NCI-H748 (cell line): ENCODE results near the gene APBB2.

Source experiments
- DNase-seq: peaks from one replicate; lab custom pipeline; 2025; ENCODE audit not compliant: unreplicated experiment; lab: John Stamatoyannopoulos, UW

The APBB2 gene

DNA sequence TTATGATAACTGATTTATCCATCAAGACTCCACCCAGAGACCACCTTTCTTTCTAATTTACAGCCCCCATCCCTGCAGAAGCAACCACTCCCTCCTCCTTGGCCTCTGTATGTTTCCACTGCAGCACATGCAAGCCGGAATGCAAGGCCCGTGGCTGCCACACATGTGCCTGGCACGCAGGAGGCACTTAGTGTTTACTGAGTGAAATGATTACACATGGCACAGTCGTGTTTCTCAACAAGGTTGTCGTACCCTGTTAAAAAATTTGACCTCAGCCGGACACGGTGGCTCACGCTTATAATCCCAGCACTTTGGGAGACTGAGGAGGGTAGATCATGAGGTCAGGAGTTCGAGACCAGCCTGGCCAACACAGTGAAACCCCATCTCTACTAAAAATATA is 104.3 kb downstream of the APBB2 start:
- DNase-seq = no peak

DNA sequence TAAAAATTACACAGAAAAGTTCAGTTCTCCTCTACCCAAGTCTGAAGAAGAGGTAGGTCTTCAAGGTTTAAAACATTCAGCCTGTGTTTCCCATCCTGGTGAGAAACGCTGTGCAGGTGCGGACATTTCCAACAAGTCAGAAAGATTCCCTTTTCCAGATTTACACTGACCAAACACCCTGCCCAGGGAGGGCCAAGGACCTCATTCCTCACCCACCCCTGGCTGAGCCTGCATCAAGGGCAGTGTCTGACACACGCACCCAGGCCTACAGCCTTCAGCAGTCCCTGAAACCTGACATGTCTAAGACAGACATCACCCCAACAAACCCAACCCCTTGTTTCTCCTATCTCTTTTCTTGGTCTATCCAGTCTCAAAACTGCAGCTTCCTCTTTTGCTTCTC is 105.9 kb downstream of the APBB2 start:
- DNase-seq = no peak

DNA sequence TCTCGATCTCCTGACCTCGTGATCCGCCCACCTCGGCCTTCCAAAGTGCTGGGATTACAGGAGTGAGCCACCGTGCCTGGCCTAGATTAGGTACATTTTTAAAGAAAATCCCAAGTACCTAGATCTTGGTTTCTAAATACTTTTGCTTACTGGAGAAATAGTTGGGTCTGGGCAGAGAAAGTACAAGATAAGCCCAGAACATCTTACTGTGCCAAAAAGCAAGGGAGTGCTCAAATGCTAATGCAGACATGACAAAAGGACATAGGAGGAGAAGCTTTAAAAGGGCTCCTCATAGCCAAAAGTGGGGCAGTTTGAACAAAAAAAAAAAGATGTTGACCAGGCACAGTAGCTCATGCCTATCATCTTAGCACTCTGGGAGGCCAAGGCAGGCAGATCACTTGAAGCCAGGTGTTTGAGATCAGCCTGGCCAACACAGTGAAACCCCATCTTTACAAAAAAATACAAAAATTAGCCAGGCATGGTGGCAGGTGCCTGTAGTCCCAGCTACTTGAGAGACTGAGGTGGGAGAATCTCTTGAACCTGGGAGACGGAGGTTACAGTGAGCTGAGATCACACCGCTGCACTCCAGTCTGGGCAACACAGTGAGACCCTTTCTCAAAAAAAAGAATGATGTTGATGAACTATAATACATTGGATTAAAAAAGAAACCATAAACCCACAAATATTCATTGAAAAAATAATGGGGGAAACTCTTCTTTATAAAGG is 107.5 kb downstream of the APBB2 start:
- no peak for DNase-seq

GRCh38 chr4:41106081-41106480 is 108.3 kb downstream of the APBB2 start:
- no peak for DNase-seq

GRCh38 chr4:41104155-41104554 is 110.2 kb downstream of the APBB2 start:
- DNase-seq = no peak

GRCh38 chr4:41103657-41104056 is 110.7 kb downstream of the APBB2 start:
- no peak for DNase-seq

DNA sequence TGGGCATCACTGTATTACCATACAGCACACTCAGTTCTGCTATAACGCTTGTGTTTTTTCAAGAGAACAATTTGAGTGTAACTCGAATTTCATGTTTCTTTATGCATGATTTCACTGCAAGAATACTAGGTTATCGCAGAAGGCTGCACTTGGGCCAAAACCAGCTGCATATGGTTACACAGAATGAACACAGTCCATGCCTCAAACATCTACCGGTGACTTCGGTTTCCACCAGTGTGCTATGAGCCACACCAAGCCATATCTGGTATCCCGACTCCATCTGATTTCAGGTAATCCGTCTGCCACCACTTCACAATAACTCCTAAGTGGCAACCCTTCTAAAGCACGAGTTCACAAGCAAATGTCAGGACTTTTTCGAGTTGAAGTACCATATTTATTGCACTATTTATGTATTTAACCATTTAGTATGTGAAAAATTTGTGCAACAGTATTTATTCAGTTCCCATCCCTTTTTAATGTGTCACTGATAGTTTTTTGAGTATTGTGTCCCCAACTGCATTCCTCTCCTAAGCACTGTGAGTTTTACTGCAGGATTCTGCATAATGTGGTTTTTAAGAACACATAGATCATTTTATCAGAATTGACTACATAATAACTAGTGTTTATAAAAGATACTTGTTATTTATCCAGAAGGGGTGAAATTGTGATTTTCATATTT is 111.8 kb downstream of the APBB2 start:
- no peak for DNase-seq

DNA sequence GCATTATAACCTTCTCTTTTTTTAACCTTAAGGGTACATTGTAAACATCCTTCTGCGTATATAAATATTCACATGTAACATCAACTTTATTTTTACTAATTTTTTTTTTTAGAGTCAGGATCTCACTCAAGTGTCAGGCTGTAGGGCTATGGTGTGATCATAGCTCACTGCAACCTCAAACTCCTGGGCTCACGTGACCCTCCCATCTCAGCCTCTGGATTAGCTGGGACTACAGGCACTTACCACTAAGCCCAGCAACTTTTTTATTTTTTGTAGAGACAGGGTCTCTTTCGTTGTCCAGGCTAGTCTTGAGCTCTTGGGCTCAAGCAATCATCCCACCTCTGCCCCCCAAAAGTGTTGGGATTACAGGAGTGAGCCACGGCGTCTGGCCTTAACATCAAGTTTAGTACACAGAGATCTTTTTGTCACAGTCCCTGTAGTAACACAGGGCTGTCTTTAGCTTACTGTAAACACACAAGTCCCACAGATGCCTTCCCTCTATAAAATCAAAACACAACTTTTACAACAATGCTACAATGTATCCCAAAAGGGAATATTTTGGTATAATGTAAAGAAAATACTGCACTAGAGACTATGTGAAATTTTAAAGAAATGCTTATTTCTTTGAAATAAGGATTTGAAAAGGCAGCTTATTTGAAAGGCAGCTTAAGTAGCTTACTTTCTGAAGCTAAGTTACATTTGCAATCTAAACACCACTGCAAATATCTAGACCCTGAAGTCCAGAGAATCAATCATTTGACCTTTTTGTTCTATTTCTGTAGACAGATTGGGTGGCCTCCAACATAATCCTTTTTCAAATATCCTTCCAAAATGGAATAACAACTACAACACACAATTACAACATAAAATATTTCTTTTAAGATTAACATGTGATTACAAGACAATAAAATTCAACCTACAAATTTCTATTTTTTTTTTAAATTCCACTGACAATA is 116.0 kb downstream of the APBB2 start:
- DNase-seq = no peak

DNA sequence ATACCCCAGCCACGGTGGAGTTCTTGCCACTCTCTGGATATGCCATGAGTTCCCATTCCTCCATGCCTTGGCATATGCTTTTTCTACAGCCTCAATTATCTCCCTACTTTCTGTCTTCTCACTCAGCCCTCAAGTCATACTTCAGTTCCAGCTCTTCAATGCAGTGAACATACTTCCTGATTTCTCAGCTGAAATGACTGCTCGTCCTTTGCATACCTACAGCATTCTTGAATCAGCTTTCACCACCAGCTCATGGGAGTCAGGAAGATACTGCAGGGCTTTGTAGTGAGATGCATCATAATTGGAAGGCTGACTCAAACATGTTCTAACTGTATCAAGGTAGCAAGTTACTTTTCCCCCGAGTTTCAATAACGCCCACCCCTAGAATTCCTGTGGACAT is 118.4 kb downstream of the APBB2 start:
- no peak for DNase-seq

- DNase-seq = no peak
Observed at GRCh38 chr4:41095192-41095872, 119.0 kb downstream of the APBB2 start.

- DNase-seq = no peak
Observed at GRCh38 chr4:41092128-41092527, 122.2 kb downstream of the APBB2 start.

GRCh38 chr4:41081847-41082246 is 132.5 kb downstream of the APBB2 start:
- no peak for DNase-seq

DNA sequence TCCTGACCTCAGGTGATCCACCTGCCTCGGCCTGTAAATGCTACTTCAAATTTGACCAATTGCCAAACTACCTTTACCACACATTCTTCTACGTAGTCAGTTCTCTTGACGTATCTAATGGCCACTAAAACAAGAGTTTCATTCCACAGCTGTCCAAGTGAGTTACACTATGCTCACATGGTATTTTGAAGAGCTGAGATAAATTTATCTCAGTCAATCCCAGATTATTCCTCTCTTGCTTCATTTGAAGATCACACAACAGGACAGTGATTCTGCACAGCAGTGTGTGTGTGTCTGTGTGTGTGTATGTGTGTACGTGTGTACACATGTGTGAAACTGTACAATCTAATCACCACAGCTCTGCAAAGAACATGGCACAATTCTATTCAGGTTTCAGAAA is 133.4 kb downstream of the APBB2 start:
- DNase-seq = no peak

- DNase-seq = no peak
Observed at GRCh38 chr4:41079881-41080560, 134.3 kb downstream of the APBB2 start.

- no peak for DNase-seq
Observed at GRCh38 chr4:41077628-41078027, 136.7 kb downstream of the APBB2 start.

DNA sequence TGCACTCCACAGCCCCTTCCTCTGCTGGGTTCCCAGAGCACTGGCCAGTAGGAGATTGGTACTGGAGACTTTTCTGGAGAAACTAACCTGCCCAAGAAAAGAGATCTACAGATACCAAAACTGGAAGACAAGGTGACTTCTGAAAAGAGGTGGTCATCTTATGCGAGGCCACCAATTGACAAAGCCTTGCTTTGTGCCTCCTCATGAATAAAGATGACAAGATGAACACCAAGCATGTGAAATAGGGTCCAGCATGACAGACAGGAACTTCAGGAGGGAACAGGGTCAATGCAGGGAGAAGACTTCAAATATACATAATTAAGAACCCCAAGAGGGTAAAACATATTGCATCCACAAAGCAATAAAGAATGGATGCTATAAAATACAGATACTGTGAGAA is 137.9 kb downstream of the APBB2 start:
- no peak for DNase-seq

DNA sequence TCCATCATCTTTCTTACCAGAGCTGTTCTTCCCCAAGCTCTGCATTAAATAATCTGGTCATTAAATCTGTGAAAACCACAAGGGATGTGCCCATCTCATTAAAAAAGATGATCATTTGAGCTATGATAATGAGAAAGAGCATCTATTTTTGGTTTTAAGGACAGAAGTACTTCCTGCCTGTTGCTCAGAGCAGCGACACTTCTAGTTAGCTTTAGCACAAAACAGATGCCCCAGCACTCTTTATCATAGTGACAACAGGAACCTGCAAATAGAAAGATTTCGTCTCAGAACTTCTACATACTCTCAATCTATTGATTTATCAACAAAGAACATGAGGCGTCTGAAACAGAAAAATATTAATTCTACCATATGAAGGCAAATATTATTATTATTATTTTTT is 140.1 kb downstream of the APBB2 start:
- no peak for DNase-seq

DNA sequence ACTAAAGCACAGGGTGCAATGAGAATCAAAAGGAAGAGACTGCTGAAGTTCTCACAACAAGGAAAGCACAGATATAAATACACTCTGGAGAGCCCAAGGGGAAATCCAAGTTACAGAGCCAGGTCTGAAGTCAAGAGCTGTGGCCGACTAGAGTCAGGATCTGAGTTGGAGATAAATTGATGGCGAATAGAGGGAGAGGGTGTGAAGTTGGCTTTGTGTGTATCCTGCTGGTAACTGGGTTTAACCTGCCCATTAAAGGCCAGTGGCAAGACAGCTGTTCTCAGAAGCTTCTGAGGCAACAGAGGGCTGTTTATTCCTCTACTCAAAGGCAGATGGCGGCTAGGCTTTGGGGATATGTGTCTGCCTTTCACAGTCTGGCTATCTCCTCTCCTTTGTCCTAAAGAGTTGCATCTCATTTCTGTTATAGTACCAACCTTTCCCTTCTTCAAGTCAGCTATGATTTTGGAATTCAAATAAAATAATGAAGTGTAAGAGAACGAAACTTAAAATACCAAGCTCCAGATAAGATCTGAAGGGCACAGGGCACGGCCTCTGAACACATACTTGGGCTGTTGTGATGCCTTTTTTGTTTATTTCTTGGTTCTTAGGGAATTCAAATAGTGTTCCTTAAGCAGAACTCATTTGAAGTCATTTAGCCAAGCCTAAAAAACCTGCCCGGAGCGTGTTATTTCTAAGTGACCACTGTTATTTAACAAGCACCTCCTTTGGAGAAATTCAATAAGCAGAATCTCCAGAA is 142.1 kb downstream of the APBB2 start:
- peak; percentile 19 for DNase-seq

DNA sequence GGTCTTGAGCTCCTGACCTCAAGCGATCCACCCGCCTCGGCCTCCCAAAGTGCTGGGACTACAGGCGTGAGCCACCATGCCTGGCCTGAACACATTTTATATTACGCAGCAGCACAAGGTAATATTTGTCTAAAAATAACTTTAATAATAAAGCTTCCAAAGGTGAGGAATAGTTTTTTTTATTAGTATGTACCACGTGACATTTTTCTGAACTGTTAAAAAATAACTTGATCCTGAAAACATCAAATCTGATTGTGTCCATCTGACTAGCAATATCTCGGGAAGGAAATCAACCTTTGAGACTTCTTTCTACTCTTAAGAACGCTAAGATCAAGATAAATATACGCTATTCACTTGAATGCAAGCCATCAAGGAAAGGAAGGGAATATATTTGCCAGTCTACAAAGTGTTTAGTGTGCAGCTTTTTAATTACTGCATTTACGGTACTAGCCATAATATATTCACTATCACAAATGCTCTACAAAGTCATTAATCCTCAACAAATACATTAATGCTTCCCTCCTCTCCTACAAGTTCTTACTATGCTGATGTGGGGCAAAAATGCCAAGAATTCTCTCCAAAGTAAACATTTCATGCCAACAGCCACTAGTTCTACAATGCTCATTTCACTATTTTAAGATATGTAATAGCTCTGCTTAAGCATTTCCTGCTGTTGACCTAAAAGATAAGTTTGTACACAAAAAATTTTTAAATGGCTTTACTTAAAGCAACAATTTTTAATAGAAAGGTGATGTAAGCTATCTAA is 143.6 kb downstream of the APBB2 start:
- no peak for DNase-seq
